PC-9 (cell line): ENCODE data around the gene TUT4. TPM values are rescaled to one million over a fixed set of nuclear protein-coding genes. Genes with fewer than 3 reads are reported as not detected.
A peak's percentile ranks its signal among the peaks of the same experiment; 100 is the strongest.

Source experiments
- BruUV-seq: library from RNA; stranded (reverse); fragments of 400-500 nt; replicated peaks from 2 replicates; lab custom pipeline; 2021; lab: Mats Ljungman, UMichigan
- CTCF ChIA-PET: fragments of 300-600 bp; sonication (Branson Sonifier 250); formaldehyde crosslinking; loops from one replicate; lab custom pipeline; 2022; ENCODE audit warnings: antibody characterized with exemption; lab: Charles Lee
- POLR2A ChIA-PET: fragments of 300-600 bp; sonication (Branson Sonifier 250); formaldehyde crosslinking; loops from one replicate; lab custom pipeline; 2022; ENCODE audit warnings: antibody characterized with exemption; ENCODE audit not compliant: unreplicated experiment; lab: Charles Lee
- DNase-seq, 2 experiments: peaks; one replicate each; pipeline versions ENCODE4 v3.0.0 to v3.0.0-alpha.2; 2015 to 2022; ENCODE audit warnings: mixed read lengths in 1 of 2
- H2AFZ ChIP-seq: fragments of 200-600 bp; sonication (generic); 2 replicates; pipeline ENCODE4 v1.8.1; 2017; ENCODE audit warnings: antibody characterized with exemption
- H3F3A ChIP-seq: fragments of 200-600 bp; sonication (generic); 2 replicates; pipeline ENCODE4 v1.8.1; 2017; ENCODE audit warnings: antibody characterized with exemption, mild to moderate bottlenecking, low read depth; ENCODE audit not compliant: insufficient read depth
- H3K27ac ChIP-seq: fragments of 200-600 bp; sonication (generic); 2 replicates; pipeline ENCODE4 v1.6.1; 2016; ENCODE audit warnings: mixed run types
- H3K27me3 ChIP-seq: fragments of 200-600 bp; sonication (generic); 2 replicates; pipeline ENCODE4 v1.6.1; 2016; ENCODE audit warnings: low read depth, mixed run types; ENCODE audit not compliant: insufficient read depth
- H3K36me3 ChIP-seq: fragments of 200-600 bp; sonication (generic); 2 replicates; pipeline ENCODE4 v1.6.1; 2016; ENCODE audit warnings: low read depth, mixed run types
- H3K4me1 ChIP-seq: fragments of 200-600 bp; sonication (generic); replicated peaks from 2 replicates; pipeline ENCODE4 v1.6.1; 2016; ENCODE audit warnings: mixed run types; ENCODE audit not compliant: insufficient read depth
- H3K4me2 ChIP-seq: fragments of 200-600 bp; sonication (generic); 2 replicates; pipeline ENCODE4 v1.6.1; 2017; ENCODE audit warnings: mixed run types
- H3K4me3 ChIP-seq: fragments of 200-600 bp; sonication (generic); 2 replicates; pipeline ENCODE4 v1.6.1; 2016; ENCODE audit warnings: mixed run types
- H3K79me2 ChIP-seq: fragments of 200-600 bp; sonication (generic); 2 replicates; pipeline ENCODE4 v1.6.1; 2017; ENCODE audit warnings: low read depth, mixed run types
- H3K9me2 ChIP-seq: fragments of 200-600 bp; sonication (generic); 2 replicates; pipeline ENCODE4 v1.8.1; 2017; ENCODE audit warnings: mild to moderate bottlenecking; ENCODE audit not compliant: insufficient read depth
- H3K9me3 ChIP-seq: fragments of 200-600 bp; sonication (generic); 2 replicates; pipeline ENCODE4 v1.8.1; 2016; ENCODE audit warnings: low read depth; ENCODE audit not compliant: insufficient read depth
- H4K20me1 ChIP-seq: fragments of 200-600 bp; sonication (generic); 2 replicates; pipeline ENCODE4 v1.8.1; 2017; ENCODE audit not compliant: insufficient read depth
- EZH2 ChIP-seq: fragments of 200-600 bp; sonication (generic); IDR thresholded peaks from 2 replicates; pipeline ENCODE4 v1.8.0; 2017; ENCODE audit warnings: antibody characterized with exemption, low read depth
- intact Hi-C: fragments of 100-400 bp; cut with micrococcal nuclease; formaldehyde crosslinking; loops from one replicate; pipeline ENCODE4 v1.10.0; 2022; ENCODE audit not compliant: unreplicated experiment
- total RNA-seq: library from RNA; stranded (reverse); gene quantifications from 2 replicates; pipeline ENCODE4 v1.2.3, GENCODE V29; 2021
- TF ChIP-seq, protein P1 (sequence below): fragments of 200-600 bp; sonication (generic); conservative IDR thresholded peaks from 2 replicates; pipeline ENCODE4 v1.6.1; 2017; ENCODE audit warnings: mixed run types, antibody characterized with exemption, mild to moderate bottlenecking, moderate library complexity

The TUT4 gene
- total RNA-seq, 1 experiment from 2014 or later = 78.3 TPM

DNA sequence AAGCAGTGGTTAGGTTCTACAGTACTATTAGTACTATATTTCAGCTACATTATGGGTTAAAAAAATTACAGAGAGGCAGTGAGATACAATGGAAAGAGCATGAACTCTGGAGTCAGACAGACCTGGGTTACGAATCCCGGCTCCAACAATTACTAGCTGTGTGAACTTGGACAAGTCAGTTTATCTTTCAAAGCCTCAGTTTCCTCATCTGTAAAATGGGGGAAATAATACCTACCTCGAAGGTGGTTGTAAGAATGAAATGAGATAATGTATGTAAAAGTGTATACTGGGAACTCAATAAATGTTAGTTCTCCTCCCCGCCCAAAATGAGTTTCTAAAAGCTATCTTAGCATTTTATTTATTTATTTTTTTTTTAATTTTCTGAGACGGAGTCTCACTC, 89.0 kb downstream of the TUT4 start:
- Histone ChIP-seq H3K9me3 (no peaks in the 10 kb centered on the region), H4K20me1 (no peaks in the 10 kb centered on the region; the same call in 1 of the 2 replicates), H3K27ac (no peak overlapping the region), H3K79me2 (no peaks in the 10 kb centered on the region), H3K4me1 (no peaks in the 10 kb centered on the region), H3F3A (no peaks in the 10 kb centered on the region; the same call in 1 of the 2 replicates), H3K36me3 (no peaks in the 10 kb centered on the region), H3K4me3 (no peak overlapping the region), H3K27me3 (no peaks in the 10 kb centered on the region), H3K4me2 (no peak overlapping the region), H2AFZ (no peak overlapping the region), H3K9me2 (no peaks in the 10 kb centered on the region)
- no TSS peak for BruUV-seq
- no peak for DNase-seq
- TF ChIP-seq, protein P1, sequence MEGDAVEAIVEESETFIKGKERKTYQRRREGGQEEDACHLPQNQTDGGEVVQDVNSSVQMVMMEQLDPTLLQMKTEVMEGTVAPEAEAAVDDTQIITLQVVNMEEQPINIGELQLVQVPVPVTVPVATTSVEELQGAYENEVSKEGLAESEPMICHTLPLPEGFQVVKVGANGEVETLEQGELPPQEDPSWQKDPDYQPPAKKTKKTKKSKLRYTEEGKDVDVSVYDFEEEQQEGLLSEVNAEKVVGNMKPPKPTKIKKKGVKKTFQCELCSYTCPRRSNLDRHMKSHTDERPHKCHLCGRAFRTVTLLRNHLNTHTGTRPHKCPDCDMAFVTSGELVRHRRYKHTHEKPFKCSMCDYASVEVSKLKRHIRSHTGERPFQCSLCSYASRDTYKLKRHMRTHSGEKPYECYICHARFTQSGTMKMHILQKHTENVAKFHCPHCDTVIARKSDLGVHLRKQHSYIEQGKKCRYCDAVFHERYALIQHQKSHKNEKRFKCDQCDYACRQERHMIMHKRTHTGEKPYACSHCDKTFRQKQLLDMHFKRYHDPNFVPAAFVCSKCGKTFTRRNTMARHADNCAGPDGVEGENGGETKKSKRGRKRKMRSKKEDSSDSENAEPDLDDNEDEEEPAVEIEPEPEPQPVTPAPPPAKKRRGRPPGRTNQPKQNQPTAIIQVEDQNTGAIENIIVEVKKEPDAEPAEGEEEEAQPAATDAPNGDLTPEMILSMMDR = no peak
- no peak for TF ChIP-seq EZH2
- POLR2A ChIA-PET = interaction anchor here (0.6 to 0.8 kb wide), 4 partner anchors 203 to 758 kb away, joined by 3 to 8 read pairs (median 4); no protein-coding TSS in a partner anchor
- CTCF ChIA-PET = no interaction called here
- intact Hi-C loops = no loop called here

- no peaks in the 10 kb centered on the region for H3K36me3 ChIP-seq
- no peaks in the 10 kb centered on the region for H4K20me1 ChIP-seq
- H3K9me2 ChIP-seq = no peaks in the 10 kb centered on the region
- DNase-seq = no peak
- ChIA-PET POLR2A (no interaction called here), CTCF (no interaction called here)
- no peaks in the 10 kb centered on the region for H3K9me3 ChIP-seq
- no peaks in the 10 kb centered on the region for H3K79me2 ChIP-seq
- H3F3A ChIP-seq = no peaks in the 10 kb centered on the region; the same call in 1 of the 2 replicates
- no peak overlapping the region for H3K4me3 ChIP-seq
- H3K27ac ChIP-seq = no peak overlapping the region
- no peak overlapping the region for H2AFZ ChIP-seq
- no peaks in the 10 kb centered on the region for H3K4me1 ChIP-seq
- no peaks in the 10 kb centered on the region for H3K27me3 ChIP-seq
- TF ChIP-seq, protein P1 = no peak
- no peak for TF ChIP-seq EZH2
- intact Hi-C loops = no loop called here
- no peak overlapping the region for H3K4me2 ChIP-seq
- BruUV-seq = no TSS peak
These were observed 91.1 kb downstream of the TUT4 start for GRCh38 chr1:52461821-52462220.

DNA sequence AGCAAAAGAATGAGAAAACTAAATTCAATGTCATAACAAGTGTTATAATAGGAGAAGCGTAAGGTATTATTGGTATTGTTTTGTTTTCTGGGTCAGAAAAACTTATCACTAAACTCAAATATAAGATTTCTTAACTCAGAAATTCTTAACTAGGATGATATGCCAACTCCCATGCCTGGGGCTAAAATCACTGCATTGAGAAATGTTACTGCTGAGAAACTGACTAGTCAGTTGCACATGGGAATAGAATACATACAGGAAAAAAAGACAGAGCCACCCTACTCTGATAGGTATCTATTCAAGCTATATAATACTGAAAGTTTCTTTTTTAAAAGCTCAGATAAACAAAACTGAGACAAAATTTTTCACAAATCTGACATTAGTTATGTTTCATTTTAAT, 92.2 kb downstream of the TUT4 start:
- no peaks in the 10 kb centered on the region for H3K9me3 ChIP-seq
- no peak for TF ChIP-seq EZH2
- TF ChIP-seq, protein P1 = no peak
- H3F3A ChIP-seq = no peaks in the 10 kb centered on the region; the same call in 1 of the 2 replicates
- no peak overlapping the region for H3K4me2 ChIP-seq
- no peaks in the 10 kb centered on the region for H4K20me1 ChIP-seq
- H3K36me3 ChIP-seq = no peaks in the 10 kb centered on the region
- no peak overlapping the region for H3K4me3 ChIP-seq
- H3K79me2 ChIP-seq = no peaks in the 10 kb centered on the region
- ChIA-PET POLR2A (interaction anchor here (0.6 kb wide), 1 partner anchor 15 kb away, joined by 5 read pairs; no protein-coding TSS in a partner anchor), CTCF (no interaction called here)
- H2AFZ ChIP-seq = no peak overlapping the region
- H3K4me1 ChIP-seq = no peaks in the 10 kb centered on the region
- H3K27ac ChIP-seq = no peak overlapping the region
- BruUV-seq = no TSS peak
- peak in 1 of 2 experiments; percentile 64 for DNase-seq
- no peaks in the 10 kb centered on the region for H3K27me3 ChIP-seq
- H3K9me2 ChIP-seq = no peaks in the 10 kb centered on the region
- intact Hi-C loops = no loop called here
